ENCODE results near the gene ESYT2. TPM values are rescaled to one million over a fixed set of nuclear protein-coding genes. Genes with fewer than 3 reads are reported as not detected.
A peak's percentile ranks its signal among the peaks of the same experiment; 100 is the strongest.

ESYT2 gene
- polyA plus RNA-seq, 3 donors, result 14.0 to 24.1 (median 22.0) TPM

GRCh38 chr7:158837790-158838637 is 8.7 kb upstream of the ESYT2 start:
- H3K4me2 ChIP-seq (replicated peaks; ENCODE audit: extremely low read depth, low read length, poor library complexity, severe bottlenecking), result no peak overlapping the region
- H3K4me3 ChIP-seq (replicated peaks in 1 of 3; ENCODE audit: low read depth in 2 of 3, low read length in 3 of 3), result no peak overlapping the region
- Mint-ChIP-seq H3K9me3 (peaks cover 0 to 3% (median 2%) of the 10 kb centered on the region in 7 donors), H3K4me3 (no peak overlapping the region), H3K27me3 (ENCODE audit: low read depth in 3 of 3) (peaks cover 0 to 3% (median 0%) of the 10 kb centered on the region in 3 donors), H3K27ac (no peak overlapping the region), H3K36me3 (no peaks in the 10 kb centered on the region), H3K4me1 (peaks cover 6% of the 10 kb centered on the region)
- H2AFZ ChIP-seq (ENCODE audit: insufficient read depth, low read depth, low read length, poor library complexity, severe bottlenecking), result no peak overlapping the region
- H3K36me3 ChIP-seq (replicated peaks in 1 of 2; ENCODE audit: control insufficient read depth in 1 of 2, insufficient read depth in 2 of 2, low read length in 2 of 2), result no peaks in the 10 kb centered on the region
- WGBS (ENCODE audit: insufficient coverage), result 100% methylated on average over 2 of the region's 8 CpGs
- H3K9me3 ChIP-seq (replicated peaks in 1 of 2; ENCODE audit: control insufficient read depth in 1 of 2, insufficient read depth in 1 of 2, low read length in 2 of 2), result no peaks in the 10 kb centered on the region
- no peak overlapping the region for H3K27ac ChIP-seq (ENCODE audit: low read depth in 1 of 2, low read length in 2 of 2)
- H4K20me1 ChIP-seq (ENCODE audit: insufficient read depth, low read length), result no peaks in the 10 kb centered on the region
- DNase-seq, result no peak
- intact Hi-C loops (cut with micrococcal nuclease), result no loop called here
- H3K9ac ChIP-seq (ENCODE audit: insufficient read depth, low read length, poor library complexity, severe bottlenecking), result no peak overlapping the region
- H3K27me3 ChIP-seq (ENCODE audit: control insufficient read depth in 2 of 2, insufficient read depth in 2 of 2, low read length in 2 of 2), result no peaks in the 10 kb centered on the region
- TF ChIP-seq CTCF (IDR thresholded peaks at IDR 0.05), result no peak
- H3K4me1 ChIP-seq (ENCODE audit: control insufficient read depth in 1 of 2, insufficient read depth in 2 of 2, low read length in 2 of 2), result no peaks in the 10 kb centered on the region
- no peaks in the 10 kb centered on the region for H3K79me2 ChIP-seq (ENCODE audit: insufficient read depth, low read length)

- H3K4me3 ChIP-seq (replicated peaks in 1 of 3; ENCODE audit: low read depth in 2 of 3, low read length in 3 of 3), result no peak overlapping the region
- H3K4me2 ChIP-seq (replicated peaks; ENCODE audit: extremely low read depth, low read length, poor library complexity, severe bottlenecking), result no peak overlapping the region
- DNase-seq, result no peak
- no peak for TF ChIP-seq CTCF (IDR thresholded peaks at IDR 0.05)
- no peak overlapping the region for H3K27ac ChIP-seq (ENCODE audit: low read depth in 1 of 2, low read length in 2 of 2)
- no peak overlapping the region for H2AFZ ChIP-seq (ENCODE audit: insufficient read depth, low read depth, low read length, poor library complexity, severe bottlenecking)
- H3K9ac ChIP-seq (ENCODE audit: insufficient read depth, low read length, poor library complexity, severe bottlenecking), result no peak overlapping the region
- no peaks in the 10 kb centered on the region for H3K36me3 ChIP-seq (replicated peaks in 1 of 2; ENCODE audit: control insufficient read depth in 1 of 2, insufficient read depth in 2 of 2, low read length in 2 of 2)
- Mint-ChIP-seq H3K27me3 (ENCODE audit: low read depth in 3 of 3) (peaks cover 0 to 3% (median 0%) of the 10 kb centered on the region in 3 donors), H3K27ac (peak overlapping the region in 1 of 7 donors; percentile 30), H3K4me3 (no peak overlapping the region), H3K36me3 (no peaks in the 10 kb centered on the region), H3K9me3 (peaks cover 0 to 3% (median 2%) of the 10 kb centered on the region in 7 donors), H3K4me1 (peaks cover 7% of the 10 kb centered on the region)
- 90% methylated on average over 2 of the region's 8 CpGs for WGBS (ENCODE audit: insufficient coverage)
- H3K27me3 ChIP-seq (ENCODE audit: control insufficient read depth in 2 of 2, insufficient read depth in 2 of 2, low read length in 2 of 2), result no peaks in the 10 kb centered on the region
- no peaks in the 10 kb centered on the region for H3K79me2 ChIP-seq (ENCODE audit: insufficient read depth, low read length)
- intact Hi-C loops (cut with micrococcal nuclease), result no loop called here
- no peaks in the 10 kb centered on the region for H4K20me1 ChIP-seq (ENCODE audit: insufficient read depth, low read length)
- no peaks in the 10 kb centered on the region for H3K4me1 ChIP-seq (ENCODE audit: control insufficient read depth in 1 of 2, insufficient read depth in 2 of 2, low read length in 2 of 2)
- no peaks in the 10 kb centered on the region for H3K9me3 ChIP-seq (replicated peaks in 1 of 2; ENCODE audit: control insufficient read depth in 1 of 2, insufficient read depth in 1 of 2, low read length in 2 of 2)
Observed at GRCh38 chr7:158836692-158837091, 7.4 kb upstream of the ESYT2 start.

Data from CD14-positive monocyte (primary cell).